IPS-NIHi7 (cell line): ENCODE data around the gene RPH3AL.

Experiments
- DNase-seq: peaks from one replicate; pipeline ENCODE4 v3.0.0; 2012; ENCODE audit warnings: mixed read lengths; ENCODE audit errors: extremely low spot score

RPH3AL gene

GRCh38 chr17:301681-302299 lies 50.8 kb downstream of the RPH3AL start:
- DNase-seq = no peak

DNA sequence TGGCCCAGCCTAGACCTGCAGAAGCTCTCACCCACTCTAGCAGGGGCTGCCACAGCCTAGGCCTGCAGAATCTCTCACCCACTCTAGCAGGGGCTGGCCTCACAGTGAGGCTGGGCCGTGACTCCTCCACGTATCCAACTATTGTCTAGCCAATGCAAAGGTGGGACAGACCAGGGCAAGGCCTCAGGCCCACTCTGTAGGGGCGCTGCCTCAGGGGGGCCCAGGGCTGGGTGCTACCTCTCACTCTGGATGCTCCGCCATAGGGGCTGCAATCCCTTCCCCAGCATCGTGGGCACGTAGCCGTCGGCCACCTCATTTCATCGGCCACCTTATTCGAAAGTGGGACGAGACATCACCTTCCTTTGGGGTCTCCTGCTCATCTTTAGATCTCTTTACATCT lies 51.7 kb downstream of the RPH3AL start:
- DNase-seq = no peak

- no peak for DNase-seq
Measured at GRCh38 chr17:299546-299945, 53.1 kb downstream of the RPH3AL start.

DNA sequence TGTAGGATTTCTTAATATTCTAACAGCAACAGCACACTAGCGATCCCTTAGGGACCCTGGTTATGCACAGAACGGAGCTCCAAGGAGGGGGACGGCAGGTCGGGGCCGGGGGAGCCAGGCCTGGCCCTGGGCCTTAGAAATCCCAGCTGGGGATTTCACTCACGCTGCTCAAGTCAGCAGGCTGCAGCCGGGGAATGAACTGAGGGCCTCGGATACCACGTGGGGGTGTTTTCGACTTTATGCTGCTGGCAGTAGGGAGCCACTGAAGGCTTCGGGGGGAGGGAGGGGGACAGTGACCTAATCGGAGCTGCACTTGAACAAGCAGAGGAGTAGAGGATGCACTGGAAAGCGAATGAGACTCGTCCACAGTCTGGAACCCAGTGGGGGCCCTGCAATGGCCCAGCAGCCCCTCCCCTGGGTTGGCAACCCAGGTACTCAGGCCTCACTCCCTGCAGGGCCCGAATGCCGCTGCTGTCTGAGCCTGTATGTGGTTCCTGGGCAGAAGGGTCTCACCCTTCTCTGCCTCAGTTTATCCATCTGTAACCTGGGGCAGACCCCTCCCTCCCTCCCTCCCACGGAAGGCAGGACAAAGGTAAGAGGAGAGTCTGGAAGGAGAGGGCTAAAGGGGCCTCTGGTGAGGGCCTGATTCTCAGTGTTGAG lies 53.7 kb downstream of the RPH3AL start:
- DNase-seq = no peak

DNA sequence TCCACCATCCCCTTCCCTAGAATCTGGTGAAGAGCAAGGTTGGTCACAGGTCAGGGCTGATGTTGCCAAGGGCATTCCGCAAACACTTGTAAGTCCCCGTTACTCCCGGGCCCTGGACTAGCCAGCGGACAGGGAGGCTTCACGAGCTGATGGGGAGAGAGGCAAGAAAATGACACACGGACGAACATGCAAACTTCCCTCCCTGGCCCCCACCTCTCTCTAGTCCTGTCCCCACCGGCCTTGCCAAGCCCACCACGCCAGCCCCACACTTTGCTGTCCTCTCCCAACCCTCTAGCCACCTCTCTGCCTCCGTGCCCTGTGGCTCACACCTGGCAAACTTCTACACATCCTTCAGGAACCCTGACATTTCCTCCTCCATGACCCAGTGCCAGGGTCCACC lies 54.8 kb downstream of the RPH3AL start:
- DNase-seq = no peak

DNA sequence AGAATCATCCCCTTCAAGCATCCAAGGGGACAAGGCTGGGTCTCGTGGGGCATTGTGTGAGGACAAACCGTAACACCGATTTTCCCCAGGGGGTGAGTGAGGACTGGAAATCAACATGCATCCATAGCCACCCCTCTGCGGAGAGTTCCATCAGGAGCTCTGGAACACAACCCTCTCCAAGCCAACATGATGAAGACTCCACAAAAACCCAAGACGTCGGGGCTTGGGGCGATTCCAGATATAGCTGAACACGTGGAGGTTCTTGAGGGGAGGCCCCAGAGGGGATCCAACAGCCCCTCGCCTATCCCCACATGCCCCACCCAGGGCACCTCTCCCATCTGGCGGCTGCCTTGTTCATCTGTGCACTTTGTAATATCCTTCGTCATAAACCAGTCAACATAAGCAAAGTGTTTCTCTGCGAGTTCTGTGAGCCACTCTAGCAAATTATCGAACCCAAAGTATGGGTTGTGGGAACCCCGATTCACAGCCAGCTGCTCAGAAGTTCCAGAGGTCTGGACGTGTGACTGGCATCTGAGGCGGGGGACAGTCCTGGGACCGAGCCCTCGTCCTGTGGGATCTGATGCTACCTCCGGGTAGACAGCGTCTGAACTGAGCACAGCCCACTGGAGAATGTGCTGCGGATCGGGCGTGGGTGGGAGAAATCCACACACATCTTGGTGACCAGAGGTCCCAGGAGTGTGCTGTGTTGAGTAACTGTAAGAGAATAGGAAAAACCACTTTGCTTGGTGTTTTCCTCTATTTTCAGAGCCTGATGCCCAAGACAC lies 55.5 kb downstream of the RPH3AL start:
- no peak for DNase-seq

GRCh38 chr17:296379-296778 lies 56.2 kb downstream of the RPH3AL start:
- no peak for DNase-seq

DNA sequence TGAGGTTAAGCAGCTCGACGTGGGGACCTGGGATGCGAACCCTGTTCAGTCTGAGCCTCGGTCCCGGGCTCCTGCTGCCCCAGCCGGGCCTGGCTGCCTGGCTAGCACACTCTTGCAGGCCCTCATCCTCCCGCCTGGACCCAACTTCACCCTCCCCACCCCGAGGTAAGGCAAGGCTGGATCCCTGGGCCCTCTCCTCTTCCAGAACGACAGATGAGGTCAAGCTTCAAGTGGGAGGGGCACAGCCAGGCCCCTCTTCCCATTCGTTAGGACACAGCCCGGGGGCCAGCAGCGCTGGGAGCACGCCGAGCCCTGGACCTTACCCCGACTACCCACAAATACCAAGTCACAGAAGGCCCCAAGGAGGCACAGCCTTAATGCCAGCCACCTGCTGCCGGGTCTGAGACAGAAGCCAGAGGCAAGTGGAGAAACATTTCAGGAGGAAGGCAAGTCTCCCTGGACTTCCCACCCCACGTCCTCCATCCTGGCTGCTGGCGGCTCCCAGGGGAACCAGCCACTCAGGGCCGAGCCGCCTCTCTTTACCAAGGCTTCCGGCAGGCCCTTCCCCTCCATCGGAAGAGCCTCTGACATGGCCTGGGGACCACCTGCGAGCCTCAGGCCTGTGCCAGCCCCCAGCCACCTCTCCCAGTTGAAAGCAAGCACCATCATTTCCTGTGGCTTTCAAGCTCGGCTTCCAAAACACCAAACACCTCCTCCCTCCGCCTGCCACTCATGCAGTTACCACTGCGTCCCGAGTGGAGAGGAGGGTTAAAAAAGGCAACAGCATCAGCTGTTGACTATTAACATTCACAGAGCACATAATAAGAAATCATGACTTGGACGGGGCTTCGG lies 59.9 kb downstream of the RPH3AL start:
- no peak for DNase-seq

GRCh38 chr17:292016-292415 lies 60.6 kb downstream of the RPH3AL start:
- no peak for DNase-seq

GRCh38 chr17:291587-291986 lies 61.0 kb downstream of the RPH3AL start:
- no peak for DNase-seq

DNA sequence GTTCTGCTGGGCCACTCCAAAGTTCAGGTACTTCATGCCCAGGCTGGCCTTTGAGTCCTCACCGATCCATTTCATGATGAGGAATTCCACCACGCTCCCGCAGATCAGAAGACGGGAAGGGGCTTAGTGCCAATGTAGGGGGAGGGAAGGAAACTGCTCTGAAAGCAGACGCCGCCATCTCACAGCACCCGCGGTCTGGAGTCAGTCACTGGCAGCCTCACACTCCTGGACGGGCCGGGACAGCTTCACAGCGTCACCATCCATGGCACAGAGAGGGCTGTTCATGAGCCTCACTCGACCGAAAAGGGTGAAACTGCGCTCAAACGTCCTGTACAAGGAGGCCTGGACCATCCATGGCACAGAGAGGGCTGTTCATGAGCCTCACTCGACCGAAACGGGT lies 62.0 kb downstream of the RPH3AL start:
- no peak for DNase-seq

DNA sequence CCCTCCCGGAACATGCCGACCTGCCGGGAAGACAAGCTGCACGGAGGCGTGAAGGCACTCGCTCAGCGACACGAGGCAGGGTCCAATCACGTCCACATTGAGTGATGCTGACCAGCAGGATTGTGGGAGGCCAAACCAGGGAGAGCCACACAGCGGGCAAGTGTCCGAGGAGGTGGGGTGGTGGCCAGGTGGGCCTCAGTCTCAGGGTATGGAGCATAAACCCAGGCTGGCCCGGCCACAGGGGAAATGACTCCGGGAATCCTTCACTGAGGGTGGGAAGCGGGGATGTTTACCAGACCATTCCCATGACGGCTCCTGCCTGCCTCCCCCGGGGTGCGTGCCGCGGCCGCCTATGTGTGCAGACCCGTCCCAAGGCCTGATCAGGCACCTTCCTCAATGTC lies 62.5 kb downstream of the RPH3AL start:
- no peak for DNase-seq

DNA sequence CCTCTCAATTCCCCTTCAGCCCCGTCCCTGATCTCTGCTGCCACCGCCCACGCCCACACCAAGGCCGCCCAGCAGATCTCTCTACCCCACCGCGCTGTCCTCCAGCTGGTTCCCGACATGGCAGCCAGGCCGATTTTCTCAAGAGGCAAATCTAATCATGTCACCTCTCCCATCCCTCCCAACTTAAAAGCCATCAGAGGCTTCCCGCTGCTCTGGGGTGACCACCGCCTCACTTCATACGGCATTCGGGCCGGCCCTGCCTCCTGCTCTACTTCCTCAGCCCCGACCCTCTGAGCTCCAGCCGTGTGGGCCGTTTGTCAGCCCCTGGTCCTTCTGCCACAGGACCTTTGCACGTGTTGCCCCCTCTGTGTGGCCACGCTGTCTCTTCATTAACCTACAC lies 63.2 kb downstream of the RPH3AL start:
- no peak for DNase-seq

DNA sequence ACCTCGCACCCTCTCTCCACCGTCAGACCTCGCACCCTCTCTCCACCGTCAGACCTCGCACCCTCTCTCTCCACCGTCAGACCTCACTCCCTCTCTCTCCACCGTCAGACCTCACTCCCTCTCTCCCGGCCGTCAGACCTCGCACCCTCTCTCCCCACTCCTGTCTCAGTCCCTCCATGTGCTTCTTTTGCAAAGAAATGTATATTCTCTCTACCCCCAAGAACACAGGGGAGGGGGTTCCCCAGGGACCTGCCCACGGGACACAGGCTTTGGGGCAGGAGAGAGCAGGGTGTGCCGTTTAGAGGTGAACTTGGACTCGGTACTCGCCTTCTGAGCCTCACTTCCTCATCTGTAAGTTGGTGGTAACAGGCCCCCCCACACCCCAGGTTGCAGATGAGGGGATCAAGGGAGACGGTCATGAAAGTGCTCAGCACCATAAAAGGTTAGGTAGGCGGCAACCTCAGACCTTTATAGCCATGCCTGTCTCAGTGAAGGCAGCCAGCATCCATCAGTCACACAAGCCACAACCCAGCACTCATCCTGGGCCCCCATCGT lies 63.7 kb downstream of the RPH3AL start:
- no peak for DNase-seq

GRCh38 chr17:286571-286970 lies 66.0 kb downstream of the RPH3AL start:
- no peak for DNase-seq

GRCh38 chr17:285751-286422 lies 66.7 kb downstream of the RPH3AL start:
- DNase-seq = no peak

DNA sequence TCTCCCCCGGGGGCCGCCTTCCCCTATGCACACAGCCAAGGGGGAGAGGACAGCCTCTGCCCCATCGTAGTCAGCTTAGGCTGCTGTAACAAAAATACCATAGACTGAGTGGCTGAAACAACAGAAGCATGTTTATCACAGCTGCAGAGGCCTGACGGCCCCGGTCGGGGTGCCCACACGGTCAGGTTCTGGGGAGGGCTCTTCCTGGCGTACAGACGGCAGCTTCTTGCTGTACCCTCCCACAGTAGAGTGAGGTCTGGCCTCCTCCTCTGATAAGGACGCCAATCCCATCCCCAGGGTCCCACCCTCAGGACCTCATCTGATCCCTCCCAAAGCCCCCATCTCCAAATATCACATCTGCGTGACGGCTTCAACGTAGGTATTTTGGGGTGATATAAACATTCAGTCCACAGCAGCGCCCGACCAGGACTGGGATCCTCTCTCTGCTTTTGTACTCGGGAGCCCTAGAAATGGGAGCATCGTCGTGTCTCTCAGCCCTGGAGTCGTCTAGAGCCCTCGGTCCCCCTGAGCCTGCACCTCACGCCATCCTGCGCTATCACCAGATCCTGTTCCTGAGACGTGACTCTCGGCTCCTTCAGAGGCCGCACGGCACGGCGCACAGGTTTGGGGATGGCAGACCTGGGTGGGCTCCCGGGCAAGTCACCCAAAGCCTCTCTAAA lies 67.8 kb downstream of the RPH3AL start:
- no peak for DNase-seq

DNA sequence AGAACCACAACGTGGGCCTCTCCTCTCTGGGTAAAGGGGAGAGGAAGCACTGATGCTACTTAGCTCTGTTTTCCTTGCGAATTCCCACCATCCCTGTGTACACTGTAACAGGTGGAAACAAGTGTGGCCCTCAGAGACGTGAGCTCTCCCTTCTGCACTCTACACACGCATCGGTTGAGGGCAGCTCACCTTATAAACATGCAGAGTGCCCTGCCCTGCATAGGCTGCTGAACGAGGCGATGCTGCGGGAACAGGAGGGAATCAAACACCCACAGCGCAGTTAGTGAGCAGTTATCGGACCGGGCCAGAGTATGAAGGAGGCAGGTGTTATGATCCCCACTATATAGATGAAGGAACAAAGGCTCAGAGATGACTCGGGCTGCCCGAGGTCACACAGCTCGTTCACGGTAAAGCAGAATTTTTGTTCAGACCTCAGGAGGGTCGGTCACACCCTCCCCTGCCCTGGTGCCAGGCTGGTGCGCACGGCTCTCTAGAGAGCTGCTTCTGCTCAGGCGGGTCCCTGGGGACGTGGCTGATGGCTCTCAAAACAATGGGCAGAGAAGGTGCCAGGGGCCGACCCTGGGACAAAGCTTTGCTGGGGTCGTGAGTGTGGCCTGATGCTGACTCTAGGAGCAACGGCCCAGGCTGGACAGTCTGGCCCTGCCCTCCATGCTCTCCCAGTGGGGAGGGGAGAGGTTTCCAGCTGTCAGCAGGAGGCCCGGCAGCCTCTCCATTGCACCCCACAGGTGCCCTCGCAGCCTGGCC lies 68.5 kb downstream of the RPH3AL start:
- DNase-seq = no peak

DNA sequence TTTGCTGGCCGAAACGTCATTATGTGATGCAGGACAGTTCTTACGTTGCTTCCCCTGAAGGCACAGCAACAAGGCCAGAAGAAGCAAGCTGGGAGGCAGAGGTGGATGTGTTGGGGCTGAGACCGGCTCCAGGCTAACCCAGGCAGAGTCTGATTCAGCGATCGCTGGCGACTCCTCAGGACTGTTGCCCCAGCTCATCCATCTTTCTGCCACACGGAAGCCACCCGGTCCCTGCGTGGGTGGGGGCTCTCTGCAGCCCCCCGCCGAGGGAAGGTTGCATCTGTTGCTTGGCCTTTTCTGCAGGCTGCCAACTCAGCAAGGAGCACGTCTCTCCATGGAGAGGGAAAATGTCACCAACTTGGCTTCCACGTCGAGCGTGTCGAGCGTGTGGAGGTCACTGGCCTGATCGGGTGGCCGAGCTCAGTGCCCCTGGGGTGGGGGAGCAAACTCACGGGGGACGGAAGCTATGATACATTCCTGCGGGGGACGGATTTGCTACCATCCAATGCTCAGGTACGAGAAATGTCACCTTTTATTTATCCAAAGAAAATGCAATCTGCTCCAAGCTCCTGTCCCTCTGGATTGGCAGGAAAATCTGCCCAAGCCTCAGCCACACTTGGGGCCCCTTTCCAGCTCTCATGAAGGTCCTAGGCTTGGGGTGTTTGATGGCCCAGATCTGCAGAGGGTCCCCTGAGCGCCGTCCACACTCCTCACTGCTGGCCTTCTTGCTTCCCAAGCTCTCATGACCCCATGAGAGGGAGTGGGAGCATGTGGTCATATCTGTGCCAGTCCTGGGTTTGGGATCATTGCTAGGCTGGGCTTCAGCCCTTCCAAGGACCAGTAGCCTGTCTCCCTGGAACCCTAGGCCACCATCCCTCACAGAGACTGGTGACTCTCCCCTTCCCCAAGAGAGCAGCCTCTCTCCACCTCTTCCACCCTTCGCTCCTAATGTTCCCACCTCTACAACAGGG lies 69.4 kb downstream of the RPH3AL start:
- no peak for DNase-seq
